Measurements from ENCODE around the gene NOL7. TPM values are rescaled to one million over a fixed set of nuclear protein-coding genes. Genes with fewer than 3 reads are reported as not detected.
A peak's percentile ranks its signal among the peaks of the same experiment; 100 is the strongest.

NOL7 gene
- total and polyA plus RNA-seq, 9 of the 15 experiments (the other 6 are each of a cell fraction or from before 2014, with no cell fraction given): 19.4 to 235 (median 157) TPM

- TF ChIP-seq ARID3B (CRISPR knock-in tag; IDR thresholded peaks at IDR 0.05; ENCODE audit: borderline replicate concordance) (no peak), POU5F1 (IDR thresholded peaks at IDR 0.05; ENCODE audit: borderline replicate concordance, low read depth, low read length, partially characterized antibody) (peak; percentile 23), CREB3L1 (IDR thresholded peaks at IDR 0.05; ENCODE audit: borderline replicate concordance, low read depth) (no peak), TAL1 (IDR thresholded peaks at IDR 0.05) (no peak), GTF2E2 (tag; IDR thresholded peaks at IDR 0.05) (peak; percentile 85; the same call in 1 of the 2 replicates), FOXP4 (CRISPR knock-in tag; IDR thresholded peaks at IDR 0.05; ENCODE audit: borderline replicate concordance) (no peak), ZNF224 (CRISPR knock-in tag; IDR thresholded peaks at IDR 0.05) (no peak), ZBTB34 (CRISPR knock-in tag; IDR thresholded peaks at IDR 0.05) (no peak), SRSF1 (IDR thresholded peaks at IDR 0.05; ENCODE audit: low read depth, low read length) (no peak), SMARCA4 (IDR thresholded peaks at IDR 0.05) (no peak), TGIF2 (CRISPR knock-in tag; IDR thresholded peaks at IDR 0.05) (no peak), RAD51 (IDR thresholded peaks at IDR 0.05; ENCODE audit: borderline replicate concordance, low read depth) (no peak), ZNF507 (tag; conservative IDR thresholded peaks at IDR 0.05) (no peak), ZNF780A (CRISPR knock-in tag; IDR thresholded peaks at IDR 0.05) (no peak), CHD1 (IDR thresholded peaks at IDR 0.05; ENCODE audit: low read length) (no peak), PTTG1 (tag; IDR thresholded peaks at IDR 0.05; ENCODE audit: low read depth) (no peak), ZFP1 (CRISPR knock-in tag; IDR thresholded peaks at IDR 0.05) (no peak), GATAD2B (IDR thresholded peaks at IDR 0.05; ENCODE audit: borderline replicate concordance) (peak; percentile 88; the same call in 1 of the 2 replicates), KDM1A (IDR thresholded peaks at IDR 0.05) (no peak), ZNF354B (CRISPR knock-in tag; IDR thresholded peaks at IDR 0.05) (no peak), CHD2 (IDR thresholded peaks at IDR 0.05; ENCODE audit: low read depth, low read length) (peak; percentile 97), PKNOX1 (IDR thresholded peaks at IDR 0.05) (no peak), ADNP (tag; IDR thresholded peaks at IDR 0.05) (no peak), ZNF431 (CRISPR knock-in tag; IDR thresholded peaks at IDR 0.05) (no peak)
These were observed 41.0 kb upstream of the NOL7 start (continued) for GRCh38 chr6:13574149-13574570.
